Measurements from ENCODE around the gene GTF2IRD2. TPM values are rescaled to one million over a fixed set of nuclear protein-coding genes. Genes with fewer than 3 reads are reported as not detected.
"Not testable (repeated sequence)": the region's sequence is repeated elsewhere in the genome, so short reads cannot be mapped to it uniquely, and the experiment has no call there.

The GTF2IRD2 gene
- 1 to 10 TPM; 1.5 to 8.6 TPM for total RNA-seq

DNA sequence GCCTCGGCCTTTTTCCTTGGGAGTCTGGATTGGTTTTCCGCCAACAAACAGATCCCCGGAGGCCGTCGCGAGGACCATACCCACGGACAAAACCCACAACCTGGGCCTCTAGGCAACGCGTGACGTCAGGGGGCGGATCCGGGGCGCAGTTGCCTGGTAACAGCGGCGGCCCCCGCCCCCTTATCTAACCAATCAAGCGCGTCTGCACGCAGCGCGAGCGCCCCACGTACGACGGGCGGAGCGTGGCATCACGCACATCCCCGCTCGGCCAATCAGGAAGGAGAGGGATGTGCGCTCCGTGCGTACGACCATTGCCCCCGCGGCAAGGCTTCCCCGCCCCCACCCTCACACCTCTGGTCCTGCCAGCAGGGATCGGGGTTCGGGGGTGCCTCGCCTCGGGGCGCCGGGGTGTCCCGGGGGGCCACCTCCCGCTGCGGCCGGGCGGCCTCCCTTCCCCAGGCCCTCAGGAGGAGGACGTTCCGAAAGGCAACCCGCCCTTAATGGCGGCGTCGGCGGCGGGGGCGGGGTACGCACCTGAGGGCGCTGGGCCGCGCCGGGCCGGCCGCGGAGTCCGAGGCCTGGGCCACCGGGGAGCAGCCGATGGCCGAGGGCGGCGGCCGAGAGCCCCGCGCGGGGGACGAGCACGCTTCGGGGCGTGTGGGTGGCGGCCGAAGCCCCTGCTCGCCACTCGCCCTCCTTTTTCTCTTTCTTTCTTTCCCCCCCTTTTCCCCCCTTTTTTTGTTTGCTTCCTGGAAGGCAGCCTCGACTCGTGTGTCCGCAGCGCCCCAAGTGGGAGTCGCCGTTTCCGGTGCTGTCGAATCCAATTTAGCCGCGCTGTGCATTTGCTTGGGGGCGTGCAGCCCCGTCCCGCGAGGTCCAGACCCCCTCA lies at the start of gene GTF2IRD2:
GTF2IRD2 (minus strand) TSS at position 773 of the 889 bp plus-strand sequence. CDS start 15,227 bp downstream, outside the sequence.
- H3K4me3 Mint-ChIP-seq = peak within 1 kb of the TSS; percentile 41
- ATAC-seq (replicated peaks) = peak; percentile 93
- H3K27me3 Mint-ChIP-seq; H3K9me3 Mint-ChIP-seq; H3K36me3 Mint-ChIP-seq (ENCODE audit: low read depth); H3K4me1 Mint-ChIP-seq; H3K27ac Mint-ChIP-seq: not testable (repeated sequence)

DNA sequence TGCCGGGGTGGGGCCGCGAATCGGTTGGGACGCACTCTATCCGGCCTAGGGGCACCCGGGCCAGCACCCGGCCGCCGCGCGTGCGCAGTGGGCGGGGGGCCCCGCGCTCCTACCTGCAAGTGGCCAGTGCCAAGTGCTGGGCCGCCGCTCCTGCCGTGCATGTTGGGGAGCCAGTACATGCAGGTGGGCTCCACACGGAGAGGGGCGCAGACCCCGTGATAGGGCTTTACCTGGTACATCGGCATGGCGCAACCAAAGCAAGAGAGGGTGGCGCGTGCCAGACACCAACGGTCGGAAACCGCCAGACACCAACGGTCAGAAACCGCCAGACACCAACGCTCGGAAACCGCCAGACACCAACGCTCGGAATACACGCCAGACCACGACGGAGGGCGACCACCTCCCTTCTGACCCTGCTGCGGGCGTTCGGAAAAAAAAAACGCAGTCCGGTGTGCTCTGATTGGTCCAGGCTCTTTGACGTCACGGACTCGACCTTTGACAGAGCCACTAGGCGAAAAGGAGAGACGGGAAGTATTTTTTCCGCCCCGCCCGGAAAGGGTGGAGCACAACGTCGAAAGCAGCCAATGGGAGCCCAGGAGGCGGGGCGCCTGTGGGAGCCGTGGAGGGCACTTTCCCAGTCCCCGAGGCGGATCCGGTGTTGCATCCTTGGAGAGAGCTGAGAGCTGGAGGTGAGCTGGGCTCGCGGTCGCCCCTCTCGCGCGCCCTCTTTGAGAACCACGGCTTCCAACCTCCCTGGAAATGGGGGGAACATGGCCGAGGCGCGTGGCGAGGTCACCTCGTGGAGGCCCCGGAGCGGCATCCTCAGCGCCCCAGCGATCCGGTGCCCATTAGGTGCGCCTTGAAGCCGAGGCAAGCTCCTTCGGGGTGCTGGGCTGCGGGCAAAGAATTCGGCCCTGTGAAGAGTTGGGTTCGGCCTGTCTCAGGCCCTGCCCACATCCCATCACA lies 39.0 kb upstream of the GTF2IRD2 start:
- H3K36me3 Mint-ChIP-seq (ENCODE audit: low read depth); H3K9me3 Mint-ChIP-seq; H3K27me3 Mint-ChIP-seq; H3K4me1 Mint-ChIP-seq: not testable (repeated sequence)
- ATAC-seq (replicated peaks) = peak; percentile 83
- H3K4me3 Mint-ChIP-seq = peak overlapping the region; percentile 65
- H3K27ac Mint-ChIP-seq = peak overlapping the region; percentile 41

DNA sequence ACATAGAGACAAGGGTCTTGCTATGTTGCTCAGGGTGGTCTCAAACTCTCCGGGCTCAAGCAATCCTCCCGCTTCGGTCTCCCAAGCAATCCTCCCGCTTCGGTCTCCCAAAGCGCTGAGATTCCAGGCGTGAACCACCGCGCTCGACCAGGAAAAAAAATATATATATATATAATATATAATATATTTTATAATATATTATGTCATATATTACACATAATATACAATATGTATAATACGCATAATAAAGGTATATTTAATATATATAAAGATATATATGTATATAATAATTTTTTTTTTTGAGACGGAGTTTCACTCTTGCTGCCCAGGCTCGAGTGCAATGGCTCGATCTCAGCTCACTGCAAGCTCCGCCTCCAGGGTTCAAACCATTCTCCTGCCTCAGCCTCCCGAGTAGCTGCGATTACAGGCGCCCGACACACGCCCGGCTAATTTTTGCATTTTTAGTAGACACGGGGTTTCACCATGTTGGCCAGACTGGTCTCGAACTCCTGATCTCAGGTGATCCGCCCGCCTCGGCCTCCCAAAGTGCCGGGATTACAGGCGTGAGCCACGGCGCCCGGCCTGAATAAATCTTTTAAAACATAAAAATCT lies 38.2 kb upstream of the GTF2IRD2 start:
- H3K4me3 Mint-ChIP-seq = peak overlapping the region; percentile 44
- not testable (repeated sequence) for H3K27ac Mint-ChIP-seq; H3K9me3 Mint-ChIP-seq; H3K36me3 Mint-ChIP-seq (ENCODE audit: low read depth); H3K4me1 Mint-ChIP-seq; H3K27me3 Mint-ChIP-seq
- peak; percentile 48 for ATAC-seq (replicated peaks)

DNA sequence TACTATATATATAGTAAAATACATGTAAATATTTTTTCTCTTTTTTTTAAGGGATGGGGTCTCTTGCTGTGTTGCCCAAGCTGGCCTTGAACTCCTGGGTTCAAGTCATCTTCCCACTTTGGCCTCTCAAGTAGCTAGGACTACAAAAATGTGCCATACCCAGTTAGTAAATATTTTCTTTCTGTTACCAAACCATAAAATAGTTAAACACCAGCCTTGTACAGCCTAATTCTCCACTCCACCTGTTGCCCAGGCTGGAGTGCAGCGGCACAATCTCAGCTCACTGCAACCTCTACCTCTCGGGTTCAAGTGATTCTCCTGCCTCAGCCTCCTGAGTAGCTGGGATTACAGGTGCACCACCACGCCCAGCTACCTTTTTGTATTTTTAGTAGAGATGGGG lies 33.9 kb upstream of the GTF2IRD2 start:
- not testable (repeated sequence) for H3K9me3 Mint-ChIP-seq; H3K27ac Mint-ChIP-seq; H3K27me3 Mint-ChIP-seq; H3K4me1 Mint-ChIP-seq; ATAC-seq (replicated peaks); H3K4me3 Mint-ChIP-seq
- H3K36me3 Mint-ChIP-seq (ENCODE audit: low read depth) = peaks cover 11% of the 10 kb centered on the region

DNA sequence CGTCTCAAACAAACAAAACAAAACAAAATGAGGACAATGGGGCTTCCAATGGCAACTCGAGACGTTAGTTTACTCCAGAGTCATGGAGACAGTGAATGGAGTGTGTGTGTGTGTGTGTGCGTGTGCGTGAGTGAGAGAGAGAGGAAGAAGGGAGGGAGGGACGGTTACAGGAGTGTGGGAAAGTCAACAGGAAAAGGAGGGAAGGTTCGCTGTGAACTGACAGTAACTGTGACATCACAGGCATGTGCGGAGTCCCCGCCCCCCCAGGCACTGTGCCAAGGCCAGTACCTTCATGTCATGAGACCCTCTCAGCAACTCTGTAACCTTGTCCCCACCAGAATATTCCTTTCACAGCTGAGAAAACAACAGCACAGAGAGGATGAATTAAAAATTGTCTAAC lies 30.7 kb upstream of the GTF2IRD2 start:
- ATAC-seq (replicated peaks); H3K4me1 Mint-ChIP-seq; H3K4me3 Mint-ChIP-seq: not testable (repeated sequence)

DNA sequence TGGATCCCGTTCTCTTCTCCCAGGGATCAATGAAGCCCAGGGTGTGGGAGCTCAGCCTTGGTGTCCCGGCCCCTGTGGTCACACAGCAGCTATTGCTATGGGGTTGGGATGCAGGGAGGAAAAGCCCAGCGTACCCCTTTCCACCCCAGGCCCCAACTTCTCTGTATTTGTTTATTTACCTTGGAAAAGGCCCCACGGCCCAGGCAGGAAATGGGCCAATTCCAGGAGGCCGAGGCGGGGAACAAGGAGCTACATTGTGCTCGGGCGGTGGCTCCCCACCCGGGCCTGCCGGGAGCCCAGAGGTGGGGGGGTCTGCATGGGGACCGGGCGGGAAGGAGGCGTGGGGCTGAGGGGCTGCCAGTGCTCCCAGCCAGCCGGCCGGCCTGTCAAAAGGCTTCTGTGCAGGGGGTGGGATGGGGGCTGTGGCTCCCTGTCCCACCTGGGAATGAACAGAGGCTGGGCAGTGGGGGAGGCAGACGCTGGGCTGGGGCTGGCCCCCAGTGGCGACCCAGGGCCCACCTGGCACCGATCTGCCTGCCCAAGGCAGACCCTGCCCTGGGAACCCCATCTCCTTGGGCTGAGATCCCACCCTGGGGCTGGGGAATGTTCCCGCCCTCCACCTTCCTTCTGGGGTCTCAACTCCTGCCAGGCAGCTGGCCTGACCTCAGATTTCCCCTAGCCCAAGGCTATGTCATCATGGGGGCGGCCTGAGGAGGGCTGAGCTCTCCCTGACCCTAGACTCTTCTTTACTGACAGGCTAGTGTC lies 23.5 kb upstream of the GTF2IRD2 start:
- H3K9me3 Mint-ChIP-seq; H3K27me3 Mint-ChIP-seq; ATAC-seq (replicated peaks): not testable (repeated sequence)

More for the DNA sequence above, 30.7 kb upstream of the GTF2IRD2 start:
- not testable (repeated sequence) for H3K27ac Mint-ChIP-seq, H3K9me3 Mint-ChIP-seq, H3K27me3 Mint-ChIP-seq
- H3K36me3 Mint-ChIP-seq (ENCODE audit: low read depth) = peaks cover 11% of the 10 kb centered on the region

DNA sequence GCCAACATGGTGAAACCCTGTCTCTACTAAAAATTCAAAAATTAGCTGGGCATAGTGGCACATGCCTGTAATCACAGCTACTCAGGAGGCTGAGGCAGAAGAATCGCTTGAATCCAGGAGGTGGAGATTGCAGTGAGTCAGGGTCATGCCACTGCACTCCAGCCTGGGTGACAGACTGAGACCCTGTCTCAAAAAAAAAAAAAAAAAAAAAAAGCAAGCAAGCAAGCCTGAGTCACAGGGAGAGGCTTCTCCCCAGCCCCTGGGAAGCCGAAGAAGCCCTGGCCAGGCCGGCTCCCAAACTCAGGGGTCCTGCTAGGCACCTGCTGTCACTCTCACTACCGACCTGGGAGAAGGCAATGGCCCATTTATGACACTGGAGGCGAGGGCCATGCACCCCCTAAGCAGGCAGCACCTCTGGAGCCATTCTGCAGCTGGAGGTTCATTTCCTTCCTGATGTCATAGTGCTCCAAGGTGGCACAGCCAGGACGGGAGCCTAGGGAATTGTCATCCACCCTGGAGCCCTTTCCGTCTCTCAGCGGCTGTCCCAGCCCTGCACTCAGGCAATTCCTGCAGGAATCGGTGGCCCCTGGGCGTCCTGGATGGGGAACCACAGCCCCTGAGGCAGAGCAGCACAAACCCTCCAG lies 22.8 kb upstream of the GTF2IRD2 start:
- not testable (repeated sequence) for ATAC-seq (replicated peaks); H3K27ac Mint-ChIP-seq; H3K4me1 Mint-ChIP-seq

More for the DNA sequence above, 23.5 kb upstream of the GTF2IRD2 start:
- not testable (repeated sequence) for H3K36me3 Mint-ChIP-seq (ENCODE audit: low read depth); H3K27ac Mint-ChIP-seq; H3K4me1 Mint-ChIP-seq; H3K4me3 Mint-ChIP-seq

DNA sequence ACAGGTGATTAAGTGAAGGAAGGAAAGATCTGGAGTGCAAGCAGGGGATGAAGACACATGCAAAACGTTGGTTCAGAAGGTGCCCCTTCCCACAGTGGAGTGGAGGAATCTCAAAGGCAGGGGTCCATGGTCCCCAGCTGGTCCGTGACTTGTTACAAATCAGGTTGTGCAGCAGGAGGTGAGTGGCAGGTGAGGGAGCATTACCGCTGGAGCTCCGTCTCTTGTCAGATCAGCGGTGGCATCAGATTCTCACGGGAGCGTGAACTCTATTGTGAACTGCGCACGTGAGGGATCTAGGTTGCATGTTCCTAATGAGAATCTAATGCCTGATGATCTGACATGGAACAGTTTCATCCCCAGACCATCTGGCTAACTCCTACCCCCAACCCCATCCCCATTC lies 21.1 kb upstream of the GTF2IRD2 start:
- H3K4me3 Mint-ChIP-seq; ATAC-seq (replicated peaks); H3K9me3 Mint-ChIP-seq; H3K36me3 Mint-ChIP-seq (ENCODE audit: low read depth); H3K4me1 Mint-ChIP-seq; H3K27ac Mint-ChIP-seq; H3K27me3 Mint-ChIP-seq: not testable (repeated sequence)

More for the DNA sequence above, 22.8 kb upstream of the GTF2IRD2 start:
- H3K4me3 Mint-ChIP-seq; H3K27me3 Mint-ChIP-seq; H3K36me3 Mint-ChIP-seq (ENCODE audit: low read depth); H3K9me3 Mint-ChIP-seq: not testable (repeated sequence)

DNA sequence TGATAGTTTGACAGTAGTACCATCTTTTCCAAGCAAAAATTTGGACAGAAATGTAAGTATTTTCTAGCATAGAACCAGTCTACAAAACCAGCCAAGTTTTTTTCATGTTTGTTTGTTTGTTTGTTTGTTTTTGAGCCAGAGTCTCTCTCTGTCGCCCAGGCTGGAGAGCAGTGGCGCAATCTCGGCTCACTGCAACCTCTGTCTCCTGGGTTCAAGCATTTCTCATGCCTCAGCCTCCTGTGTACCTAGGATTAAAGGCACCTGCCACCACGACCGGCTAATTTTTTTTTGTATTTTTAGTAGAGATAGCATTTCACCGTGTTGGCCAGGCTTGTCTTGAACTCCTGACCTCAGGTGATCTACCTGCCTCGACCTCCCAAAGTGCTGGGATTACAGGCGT lies 14.4 kb upstream of the GTF2IRD2 start:
- not testable (repeated sequence) for H3K27ac Mint-ChIP-seq, H3K4me1 Mint-ChIP-seq
- ATAC-seq (replicated peaks) = peak; percentile 2

DNA sequence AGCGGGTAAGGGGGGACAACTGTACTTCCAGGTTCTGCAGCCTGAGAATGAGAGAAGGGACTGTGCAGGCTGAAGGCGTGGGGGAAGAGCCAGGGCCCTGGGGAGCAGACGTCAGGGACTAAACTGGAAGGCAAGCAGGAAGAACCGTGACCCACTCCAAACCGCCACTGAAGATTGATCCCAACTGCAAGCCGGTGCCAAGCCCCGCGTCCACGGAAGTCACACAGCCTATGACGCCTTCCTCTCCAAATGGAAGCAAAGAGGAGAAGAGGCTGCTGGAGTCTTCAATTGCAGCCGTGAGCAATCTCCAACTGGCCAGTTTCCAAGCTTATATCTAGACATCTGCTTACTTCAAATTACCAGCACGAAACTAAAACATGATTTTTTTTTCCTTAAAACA lies 1.6 kb downstream of the GTF2IRD2 start:
- not testable (repeated sequence) for H3K9me3 Mint-ChIP-seq; H3K4me1 Mint-ChIP-seq; H3K27me3 Mint-ChIP-seq; H3K4me3 Mint-ChIP-seq; H3K27ac Mint-ChIP-seq; H3K36me3 Mint-ChIP-seq (ENCODE audit: low read depth); ATAC-seq (replicated peaks)

More for the DNA sequence above, 14.4 kb upstream of the GTF2IRD2 start:
- not testable (repeated sequence) for H3K36me3 Mint-ChIP-seq (ENCODE audit: low read depth); H3K27me3 Mint-ChIP-seq; H3K4me3 Mint-ChIP-seq; H3K9me3 Mint-ChIP-seq

DNA sequence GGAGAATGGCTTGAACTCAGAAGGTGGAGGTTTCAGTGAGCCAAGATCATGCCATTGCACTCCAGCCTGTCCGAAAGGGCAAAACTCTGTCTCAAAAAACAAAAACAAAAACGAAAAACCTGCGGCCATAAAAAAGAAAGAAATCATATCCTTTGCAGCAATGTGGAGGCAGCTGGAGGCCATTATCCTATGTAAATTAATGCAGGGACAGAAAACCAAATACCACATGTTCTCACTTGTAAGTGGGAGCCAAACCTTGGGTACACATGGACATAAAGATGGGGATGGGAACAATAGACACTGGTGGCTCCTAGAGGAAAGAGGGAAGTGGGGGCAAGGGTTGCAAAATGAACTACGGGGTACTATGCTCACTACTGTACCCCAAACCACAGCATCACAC lies 21.0 kb downstream of the GTF2IRD2 start:
- not testable (repeated sequence) for H3K27me3 Mint-ChIP-seq; H3K9me3 Mint-ChIP-seq; H3K36me3 Mint-ChIP-seq (ENCODE audit: low read depth); H3K4me3 Mint-ChIP-seq; H3K4me1 Mint-ChIP-seq; H3K27ac Mint-ChIP-seq; ATAC-seq (replicated peaks)

DNA sequence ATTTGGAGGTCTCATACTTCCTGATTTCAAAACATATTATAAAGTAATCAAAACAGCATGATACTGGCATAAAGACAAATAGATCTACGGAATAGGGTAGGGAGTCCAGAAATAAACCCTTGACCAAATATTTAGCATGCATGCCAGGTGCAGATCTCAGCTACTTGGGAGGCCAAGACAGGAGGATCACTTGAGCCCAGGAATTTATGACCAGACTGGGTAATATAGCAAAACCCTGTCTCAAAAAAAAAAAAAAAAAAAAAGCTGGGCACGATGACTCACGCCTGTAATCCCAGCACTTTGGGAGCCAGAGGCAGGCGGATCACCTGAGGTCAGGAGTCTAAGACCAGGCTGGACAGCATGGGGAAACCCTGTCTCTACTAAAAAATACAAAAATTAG lies 21.4 kb downstream of the GTF2IRD2 start:
- not testable (repeated sequence) for H3K27me3 Mint-ChIP-seq; H3K36me3 Mint-ChIP-seq (ENCODE audit: low read depth); H3K27ac Mint-ChIP-seq; H3K4me3 Mint-ChIP-seq; H3K9me3 Mint-ChIP-seq; ATAC-seq (replicated peaks); H3K4me1 Mint-ChIP-seq

DNA sequence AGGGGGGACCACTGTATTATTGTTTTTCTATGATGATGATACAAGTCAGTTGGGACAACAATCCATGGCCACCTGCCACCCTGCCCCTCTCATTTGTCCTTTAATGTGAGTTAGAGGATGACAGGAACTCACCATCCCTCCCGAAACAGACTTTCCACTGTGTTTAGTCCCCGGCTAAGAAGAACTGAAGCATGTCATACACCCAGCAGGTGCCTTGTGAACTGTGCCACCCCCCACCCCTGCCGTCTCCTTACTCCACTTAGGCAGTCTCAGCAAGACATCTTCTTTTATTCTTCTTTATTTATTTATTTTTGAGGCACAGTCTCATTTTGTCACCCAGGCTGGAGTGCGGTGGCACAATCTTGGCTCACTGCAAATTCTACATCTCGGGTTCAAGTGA lies 30.1 kb downstream of the GTF2IRD2 start:
- H3K9me3 Mint-ChIP-seq; ATAC-seq (replicated peaks); H3K4me3 Mint-ChIP-seq; H3K36me3 Mint-ChIP-seq (ENCODE audit: low read depth); H3K27ac Mint-ChIP-seq; H3K4me1 Mint-ChIP-seq; H3K27me3 Mint-ChIP-seq: not testable (repeated sequence)

Measured in activated T-helper 17 cell treated with anti-CD3 and anti-CD28 coated beads, Interleukin-2, amount 50 U/mL, for 72 hours (primary cell).